Body of pancreas (tissue), 4 donors: ENCODE measurements around the gene COL18A1.

ENCODE experiments used
- POLR2A ChIP-seq, 3 donors: fragments of 450-650 bp; IDR thresholded peaks; one replicate each; pipeline ENCODE4 v1.6.1; 2016; ENCODE audit warnings: antibody characterized with exemption in 3 of 3, mild to moderate bottlenecking in 2 of 3
- TF ChIP-seq, protein P1 (sequence below), 7 experiments: fragments of 450-650 bp in 4 of 7; fragments of 200-600 bp in 3 of 7; sonication (generic) in 3 of 7; IDR thresholded peaks; one replicate each; pipeline ENCODE4 v1.5.1; 2016 to 2019; ENCODE audit warnings: antibody characterized with exemption in 7 of 7

DNA sequence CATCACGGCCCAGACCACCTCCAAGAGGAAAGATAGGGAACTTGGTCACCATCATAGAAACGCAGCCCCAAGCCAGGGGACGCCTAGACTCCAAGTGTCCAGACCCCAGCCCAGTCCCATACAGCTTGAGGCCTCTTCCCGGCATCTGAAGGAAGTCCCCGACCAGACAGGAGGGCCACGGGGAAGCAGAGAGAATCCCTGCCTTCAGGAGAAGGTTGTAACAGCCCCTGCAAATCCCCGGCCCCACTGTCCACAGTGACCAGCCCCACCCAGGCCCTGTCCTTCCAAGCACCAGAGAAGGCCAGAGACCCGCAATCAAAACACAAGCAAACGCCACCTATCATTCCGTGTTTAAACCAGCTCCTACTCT is 135.6 kb downstream of the COL18A1 start:
- TF ChIP-seq POLR2A (IDR thresholded peaks at IDR 0.05) = no peak
- TF ChIP-seq, protein P1, sequence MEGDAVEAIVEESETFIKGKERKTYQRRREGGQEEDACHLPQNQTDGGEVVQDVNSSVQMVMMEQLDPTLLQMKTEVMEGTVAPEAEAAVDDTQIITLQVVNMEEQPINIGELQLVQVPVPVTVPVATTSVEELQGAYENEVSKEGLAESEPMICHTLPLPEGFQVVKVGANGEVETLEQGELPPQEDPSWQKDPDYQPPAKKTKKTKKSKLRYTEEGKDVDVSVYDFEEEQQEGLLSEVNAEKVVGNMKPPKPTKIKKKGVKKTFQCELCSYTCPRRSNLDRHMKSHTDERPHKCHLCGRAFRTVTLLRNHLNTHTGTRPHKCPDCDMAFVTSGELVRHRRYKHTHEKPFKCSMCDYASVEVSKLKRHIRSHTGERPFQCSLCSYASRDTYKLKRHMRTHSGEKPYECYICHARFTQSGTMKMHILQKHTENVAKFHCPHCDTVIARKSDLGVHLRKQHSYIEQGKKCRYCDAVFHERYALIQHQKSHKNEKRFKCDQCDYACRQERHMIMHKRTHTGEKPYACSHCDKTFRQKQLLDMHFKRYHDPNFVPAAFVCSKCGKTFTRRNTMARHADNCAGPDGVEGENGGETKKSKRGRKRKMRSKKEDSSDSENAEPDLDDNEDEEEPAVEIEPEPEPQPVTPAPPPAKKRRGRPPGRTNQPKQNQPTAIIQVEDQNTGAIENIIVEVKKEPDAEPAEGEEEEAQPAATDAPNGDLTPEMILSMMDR (IDR thresholded peaks at IDR 0.05) = no peak
